Calu3 (cell line): ENCODE data around the gene DIP2B. TPM values are rescaled to one million over a fixed set of nuclear protein-coding genes. Genes with fewer than 3 reads are reported as not detected.

ENCODE experiments used
- BruUV-seq: library from RNA; stranded (reverse); fragments of 400-500 nt; replicated peaks from 2 replicates; lab custom pipeline; 2021; lab: Mats Ljungman, UMichigan
- CTCF ChIA-PET: fragments of 300-600 bp; sonication (Branson Sonifier 250); formaldehyde crosslinking; loops from one replicate; lab custom pipeline; 2022; ENCODE audit warnings: antibody characterized with exemption; lab: Charles Lee
- DNase-seq: peaks from one replicate; pipeline ENCODE4 v3.0.0; 2022
- H3K27ac Mint-ChIP-seq: one replicate; pipeline ENCODE4 v1.8.0; 2022; ENCODE audit warnings: mixed read lengths; ENCODE audit not compliant: unreplicated experiment
- H3K27me3 Mint-ChIP-seq: one replicate; pipeline ENCODE4 v1.8.0; 2022; ENCODE audit warnings: mixed read lengths; ENCODE audit not compliant: unreplicated experiment
- H3K36me3 Mint-ChIP-seq: one replicate; pipeline ENCODE4 v1.8.0; 2022; ENCODE audit warnings: mild to moderate bottlenecking, moderate library complexity, mixed read lengths; ENCODE audit not compliant: insufficient read depth, unreplicated experiment
- H3K4me1 Mint-ChIP-seq: one replicate; pipeline ENCODE4 v1.8.0; 2022; ENCODE audit warnings: mild to moderate bottlenecking, low read depth, mixed read lengths; ENCODE audit not compliant: unreplicated experiment
- H3K4me3 Mint-ChIP-seq: one replicate; pipeline ENCODE4 v1.8.0; 2022; ENCODE audit warnings: mild to moderate bottlenecking, low read depth, moderate library complexity, mixed read lengths; ENCODE audit not compliant: unreplicated experiment
- H3K9me3 Mint-ChIP-seq: one replicate; pipeline ENCODE4 v1.8.0; 2022; ENCODE audit warnings: low read depth, mixed read lengths; ENCODE audit not compliant: unreplicated experiment
- CTCF ChIP-seq: fragments of 200-600 bp; IDR thresholded peaks from one replicate; pipeline ENCODE4 v1.8.0; 2022; ENCODE audit warnings: antibody characterized with exemption; ENCODE audit not compliant: unreplicated experiment
- intact Hi-C: fragments of 100-400 bp; cut with micrococcal nuclease; formaldehyde crosslinking; loops from one replicate; pipeline ENCODE4 v1.10.0; 2022; ENCODE audit not compliant: unreplicated experiment
- total RNA-seq: library from RNA; stranded (reverse); gene quantifications from 2 replicates; pipeline ENCODE4 v1.2.3, GENCODE V29; 2022

The DIP2B gene
- total RNA-seq, 1 experiment from 2014 or later = 22.8 TPM

GRCh38 chr12:50515587-50515986, 10.8 kb downstream of the DIP2B start:
- Mint-ChIP-seq H3K36me3 (no peaks in the 10 kb centered on the region), H3K27me3 (no peaks in the 10 kb centered on the region), H3K4me3 (no peak overlapping the region), H3K4me1 (peaks cover 31% of the 10 kb centered on the region), H3K9me3 (no peaks in the 10 kb centered on the region), H3K27ac (no peak overlapping the region)
- no peak for TF ChIP-seq CTCF
- CTCF ChIA-PET = interaction anchor here (0.6 kb wide), 1 partner anchor 33 kb away, joined by 7 read pairs; no protein-coding TSS in a partner anchor
- BruUV-seq = no TSS peak
- intact Hi-C loops = no loop called here
- no peak for DNase-seq

GRCh38 chr12:50517421-50518048, 12.8 kb downstream of the DIP2B start:
- H3K36me3 Mint-ChIP-seq = peaks cover 2% of the 10 kb centered on the region
- no peaks in the 10 kb centered on the region for H3K27me3 Mint-ChIP-seq
- H3K9me3 Mint-ChIP-seq = no peaks in the 10 kb centered on the region
- H3K4me3 Mint-ChIP-seq = no peak overlapping the region
- no peak overlapping the region for H3K27ac Mint-ChIP-seq
- peaks cover 34% of the 10 kb centered on the region for H3K4me1 Mint-ChIP-seq
- no TSS peak for BruUV-seq
- TF ChIP-seq CTCF = no peak
- CTCF ChIA-PET = interaction anchor here (0.7 to 1.5 kb wide), 4 partner anchors 9 to 147 kb away, joined by 4 to 5 read pairs (median 4); no protein-coding TSS in a partner anchor
- intact Hi-C loops = no loop called here
- no peak for DNase-seq

GRCh38 chr12:50518090-50518489, 13.3 kb downstream of the DIP2B start:
- no TSS peak for BruUV-seq
- intact Hi-C loops = no loop called here
- CTCF ChIA-PET = interaction anchor here (0.7 to 1.5 kb wide), 4 partner anchors 9 to 147 kb away, joined by 4 to 5 read pairs (median 4); no protein-coding TSS in a partner anchor
- peaks cover 34% of the 10 kb centered on the region for H3K4me1 Mint-ChIP-seq
- H3K9me3 Mint-ChIP-seq = no peaks in the 10 kb centered on the region
- H3K36me3 Mint-ChIP-seq = peaks cover 5% of the 10 kb centered on the region
- H3K4me3 Mint-ChIP-seq = no peak overlapping the region
- no peak for DNase-seq
- H3K27me3 Mint-ChIP-seq = no peaks in the 10 kb centered on the region
- no peak overlapping the region for H3K27ac Mint-ChIP-seq
- no peak for TF ChIP-seq CTCF

GRCh38 chr12:50519353-50519752, 14.6 kb downstream of the DIP2B start:
- no TSS peak for BruUV-seq

More at GRCh38 chr12:50519353-50519752, 14.6 kb downstream of the DIP2B start:
- TF ChIP-seq CTCF = no peak
- Mint-ChIP-seq H3K9me3 (no peaks in the 10 kb centered on the region), H3K27me3 (no peaks in the 10 kb centered on the region), H3K27ac (no peak overlapping the region), H3K36me3 (peaks cover 5% of the 10 kb centered on the region), H3K4me1 (peaks cover 30% of the 10 kb centered on the region), H3K4me3 (no peak overlapping the region)
- DNase-seq = no peak
- intact Hi-C loops = no loop called here
- CTCF ChIA-PET = no interaction called here
